ENCODE measurements around the gene OR2T2.
"Not testable (repeated sequence)": the region's sequence is repeated elsewhere in the genome, so short reads cannot be mapped to it uniquely, and the experiment has no call there.

OR2T2 gene

DNA sequence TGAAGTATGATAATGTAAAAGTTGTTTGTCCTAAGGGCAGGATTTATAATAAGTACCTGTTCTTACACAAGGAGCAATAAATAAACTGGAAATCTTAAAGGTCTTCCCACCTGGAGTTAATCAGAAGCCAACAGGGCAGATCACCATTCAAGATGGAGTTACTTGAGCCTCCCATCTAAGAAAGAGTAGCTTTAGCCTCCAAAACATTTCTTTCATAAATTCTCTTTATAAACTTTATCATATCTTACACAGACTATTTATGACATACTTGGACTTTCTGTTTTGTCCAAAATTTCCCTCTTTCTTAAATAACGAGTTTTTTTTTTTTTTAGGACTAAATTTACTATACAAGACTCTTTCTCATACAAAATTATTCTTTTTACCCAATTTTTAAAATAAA, 24.1 kb upstream of the OR2T2 start:
- ChIA-PET CTCF (no interaction called here), POLR2A (no interaction called here)
- TF ChIP-seq, protein P1, sequence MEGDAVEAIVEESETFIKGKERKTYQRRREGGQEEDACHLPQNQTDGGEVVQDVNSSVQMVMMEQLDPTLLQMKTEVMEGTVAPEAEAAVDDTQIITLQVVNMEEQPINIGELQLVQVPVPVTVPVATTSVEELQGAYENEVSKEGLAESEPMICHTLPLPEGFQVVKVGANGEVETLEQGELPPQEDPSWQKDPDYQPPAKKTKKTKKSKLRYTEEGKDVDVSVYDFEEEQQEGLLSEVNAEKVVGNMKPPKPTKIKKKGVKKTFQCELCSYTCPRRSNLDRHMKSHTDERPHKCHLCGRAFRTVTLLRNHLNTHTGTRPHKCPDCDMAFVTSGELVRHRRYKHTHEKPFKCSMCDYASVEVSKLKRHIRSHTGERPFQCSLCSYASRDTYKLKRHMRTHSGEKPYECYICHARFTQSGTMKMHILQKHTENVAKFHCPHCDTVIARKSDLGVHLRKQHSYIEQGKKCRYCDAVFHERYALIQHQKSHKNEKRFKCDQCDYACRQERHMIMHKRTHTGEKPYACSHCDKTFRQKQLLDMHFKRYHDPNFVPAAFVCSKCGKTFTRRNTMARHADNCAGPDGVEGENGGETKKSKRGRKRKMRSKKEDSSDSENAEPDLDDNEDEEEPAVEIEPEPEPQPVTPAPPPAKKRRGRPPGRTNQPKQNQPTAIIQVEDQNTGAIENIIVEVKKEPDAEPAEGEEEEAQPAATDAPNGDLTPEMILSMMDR (IDR thresholded peaks at IDR 0.05; ENCODE audit: control extremely low read depth, extremely low read depth, low read depth, missing control alignments): no peak
- no peak for DNase-seq (ENCODE audit: extremely low spot score)

DNA sequence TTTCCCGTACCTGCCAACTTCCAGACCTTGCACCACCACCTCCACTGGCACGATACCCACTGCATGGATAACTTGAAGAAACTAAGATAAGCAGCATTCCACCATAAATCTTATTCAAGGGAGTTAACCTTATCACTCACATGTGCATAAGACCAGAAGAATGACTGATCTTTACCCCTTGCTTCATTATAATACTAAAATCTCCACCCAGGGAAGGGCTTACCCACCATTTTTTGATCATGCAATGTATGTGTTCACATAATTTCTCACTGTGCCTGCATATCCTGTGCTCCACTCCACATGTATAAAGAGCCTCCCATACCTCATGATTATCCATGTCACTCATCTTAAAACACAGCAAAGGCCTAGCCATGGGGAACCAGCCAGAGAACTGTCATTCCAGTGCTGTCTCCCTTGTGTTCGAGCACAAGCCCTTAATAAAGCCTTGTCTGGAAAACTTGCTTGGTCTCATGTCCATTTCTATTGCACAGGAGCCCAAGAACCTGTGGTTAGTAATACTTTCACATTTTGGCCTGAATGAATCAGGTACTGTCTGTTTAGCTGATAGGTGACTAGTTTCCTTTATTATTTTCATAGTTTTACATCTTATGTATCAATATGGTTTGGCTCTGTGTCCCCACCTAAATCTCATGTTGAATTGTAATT, 17.8 kb upstream of the OR2T2 start:
- DNase-seq (ENCODE audit: extremely low spot score); POLR2A ChIA-PET; CTCF ChIA-PET: not testable (repeated sequence)

DNA sequence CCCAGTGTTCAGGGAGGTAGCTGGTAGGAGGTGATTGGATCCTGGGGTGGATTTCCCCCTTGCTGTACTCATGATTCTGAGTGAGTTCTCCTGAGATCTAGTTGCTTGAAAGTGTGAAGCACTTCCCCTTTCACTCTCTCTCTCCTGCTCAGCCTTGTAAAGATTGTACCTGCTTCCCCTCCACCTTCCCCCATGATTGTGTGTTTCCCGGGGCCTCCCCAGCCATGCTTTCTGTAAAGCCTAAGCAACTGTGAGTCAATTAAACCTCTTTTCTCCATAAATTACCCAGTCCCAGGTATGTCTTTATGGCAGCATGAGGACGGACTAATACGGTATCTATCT, 17.3 kb upstream of the OR2T2 start:
- DNase-seq (ENCODE audit: extremely low spot score); CTCF ChIA-PET; POLR2A ChIA-PET: not testable (repeated sequence)

DNA sequence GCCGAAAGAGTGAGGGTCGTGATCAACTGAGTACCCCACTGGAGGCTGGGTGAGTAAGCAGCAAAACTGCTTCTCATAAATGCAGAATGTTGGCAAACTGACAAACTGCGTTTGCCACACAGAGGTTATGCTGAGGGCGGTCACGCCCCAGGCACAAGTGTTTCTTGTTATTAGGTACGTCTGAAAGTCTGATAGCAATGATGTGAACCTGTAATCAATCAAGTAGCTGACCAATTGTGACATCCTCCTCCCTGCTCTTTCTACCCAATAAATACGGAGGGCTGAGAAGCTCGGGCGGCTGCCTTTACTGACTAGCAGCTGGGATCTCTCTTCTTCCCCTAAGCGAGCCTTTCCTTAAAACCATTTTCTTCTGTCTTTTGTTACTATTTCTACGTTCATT, 13.8 kb upstream of the OR2T2 start:
- CTCF ChIA-PET; DNase-seq (ENCODE audit: extremely low spot score); POLR2A ChIA-PET: not testable (repeated sequence)

DNA sequence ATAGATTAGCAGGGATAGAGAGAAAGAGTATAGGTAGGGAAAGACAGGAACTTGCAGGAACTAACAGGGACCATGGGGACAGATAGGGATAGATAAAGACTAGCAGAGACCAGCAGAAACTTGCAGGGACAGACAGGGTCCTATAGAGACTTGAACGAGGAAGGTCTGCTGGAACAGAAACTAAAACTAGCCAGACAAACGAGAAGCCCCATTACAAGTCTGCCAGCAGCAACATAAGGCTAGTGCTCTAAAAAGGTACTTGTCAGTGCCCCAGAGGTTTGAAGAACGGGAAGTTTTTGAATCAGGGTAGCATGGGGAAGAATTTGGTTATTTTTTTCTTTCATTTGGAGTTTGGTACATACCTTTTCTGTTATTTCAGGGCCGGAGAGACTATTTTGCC, 13.2 kb upstream of the OR2T2 start:
- CTCF ChIA-PET; DNase-seq (ENCODE audit: extremely low spot score); POLR2A ChIA-PET: not testable (repeated sequence)

DNA sequence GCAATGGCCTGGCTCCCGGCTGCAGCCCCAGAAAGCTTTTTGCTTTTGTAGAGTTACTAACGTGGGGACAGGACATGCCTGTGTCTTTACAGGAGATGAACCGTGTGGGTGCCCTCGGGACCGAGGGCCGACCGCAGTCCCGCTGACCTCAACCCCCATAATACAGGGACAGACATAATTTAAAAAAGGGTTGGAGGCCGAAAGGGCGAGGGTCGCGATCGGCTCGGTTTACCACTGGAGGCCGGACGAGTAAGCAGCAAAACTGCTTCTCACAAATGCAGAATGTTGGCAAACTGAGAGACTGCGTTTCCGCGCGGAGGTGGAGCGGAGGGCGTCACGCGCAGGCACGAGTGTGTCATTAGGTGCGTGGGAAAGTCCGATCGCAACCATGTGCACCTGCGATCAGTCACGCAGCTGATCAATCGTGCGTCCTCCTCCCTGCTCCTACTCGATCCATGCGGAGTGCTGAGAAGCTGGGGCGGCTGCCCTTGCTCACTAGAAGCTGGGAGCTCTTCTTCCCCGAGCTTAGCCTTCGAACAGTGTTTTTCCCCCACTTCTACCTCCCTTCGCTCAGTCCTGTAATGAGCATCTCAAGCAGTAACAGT, 11.5 kb upstream of the OR2T2 start:
- POLR2A ChIA-PET; CTCF ChIA-PET; DNase-seq (ENCODE audit: extremely low spot score): not testable (repeated sequence)

DNA sequence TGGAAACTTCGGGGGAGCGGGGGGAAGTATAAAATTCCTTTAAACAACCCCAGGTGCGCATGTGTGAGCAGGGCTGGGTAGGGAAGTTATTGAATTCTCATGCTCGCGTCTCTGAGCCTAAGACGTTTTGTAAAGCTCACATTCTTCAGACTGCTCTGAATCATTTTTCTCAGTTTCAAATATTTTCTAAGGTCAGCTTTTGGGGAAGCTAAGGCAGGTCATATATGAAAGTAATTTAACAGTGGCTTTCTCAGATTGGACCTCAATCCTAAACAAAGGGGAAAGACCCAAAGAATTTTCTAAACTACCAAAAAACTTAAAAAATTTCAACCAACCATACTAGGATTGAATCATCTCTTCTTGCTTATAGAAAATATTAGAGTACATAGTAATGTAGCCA, 10.5 kb upstream of the OR2T2 start:
- CTCF ChIA-PET; POLR2A ChIA-PET; DNase-seq (ENCODE audit: extremely low spot score): not testable (repeated sequence)

DNA sequence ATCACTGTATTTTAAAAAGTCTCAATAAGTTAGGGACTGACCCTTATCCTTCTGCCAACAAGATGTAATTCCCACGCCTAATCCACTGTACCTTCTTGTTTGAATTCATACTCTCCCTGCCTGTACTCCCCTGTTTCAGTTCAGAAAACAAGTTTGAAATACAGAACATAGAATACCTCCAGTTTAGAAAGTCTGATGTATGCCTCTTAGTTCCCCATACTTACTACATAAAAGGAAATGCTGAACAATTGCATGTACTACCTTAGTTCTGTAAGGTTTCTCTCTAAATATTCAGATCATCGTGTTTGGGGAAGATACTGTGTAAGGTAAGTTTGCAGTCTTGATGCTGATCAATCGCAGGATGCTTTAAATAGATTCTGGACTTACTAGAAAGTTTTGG, 9.1 kb upstream of the OR2T2 start:
- CTCF ChIA-PET; DNase-seq (ENCODE audit: extremely low spot score); POLR2A ChIA-PET: not testable (repeated sequence)

DNA sequence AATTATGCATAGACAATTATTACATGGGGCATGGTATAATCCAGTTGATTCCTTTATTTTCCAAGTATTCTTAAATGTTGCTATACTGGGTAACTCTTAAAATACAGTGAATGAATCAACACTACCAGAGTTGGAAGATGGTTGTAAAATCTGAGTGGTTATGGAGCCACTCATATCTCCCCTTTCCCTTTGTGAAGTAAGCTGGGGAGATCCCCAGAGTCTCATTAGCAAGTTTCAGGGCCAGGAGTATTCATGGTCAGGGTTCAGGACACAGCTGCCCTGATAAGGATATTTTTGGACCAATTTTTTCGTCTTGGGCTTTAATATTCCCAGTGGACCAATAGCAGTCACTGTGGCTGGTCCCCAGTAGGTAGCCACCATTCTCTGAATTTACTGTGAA, 6.8 kb upstream of the OR2T2 start:
- DNase-seq (ENCODE audit: extremely low spot score); CTCF ChIA-PET; POLR2A ChIA-PET: not testable (repeated sequence)

DNA sequence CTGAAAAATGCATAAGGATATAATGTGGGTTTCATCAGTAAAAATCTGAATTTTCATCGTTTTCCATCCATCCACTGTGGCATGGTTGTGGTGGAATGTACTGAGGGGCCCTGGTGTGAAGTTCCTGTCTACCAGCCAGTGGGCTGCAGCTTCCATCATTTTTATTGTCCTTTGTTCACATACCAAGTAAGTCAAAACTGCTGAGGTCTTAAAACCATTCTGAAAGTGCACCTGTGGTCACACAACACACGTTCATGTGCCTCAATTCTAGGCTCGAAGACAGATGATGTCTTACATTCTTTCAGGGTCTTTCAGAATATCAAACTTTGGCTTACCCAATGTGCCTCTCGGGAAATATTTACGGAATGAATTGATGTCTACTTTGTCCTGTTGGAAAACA, 6.2 kb upstream of the OR2T2 start:
- DNase-seq (ENCODE audit: extremely low spot score); CTCF ChIA-PET; POLR2A ChIA-PET: not testable (repeated sequence)

DNA sequence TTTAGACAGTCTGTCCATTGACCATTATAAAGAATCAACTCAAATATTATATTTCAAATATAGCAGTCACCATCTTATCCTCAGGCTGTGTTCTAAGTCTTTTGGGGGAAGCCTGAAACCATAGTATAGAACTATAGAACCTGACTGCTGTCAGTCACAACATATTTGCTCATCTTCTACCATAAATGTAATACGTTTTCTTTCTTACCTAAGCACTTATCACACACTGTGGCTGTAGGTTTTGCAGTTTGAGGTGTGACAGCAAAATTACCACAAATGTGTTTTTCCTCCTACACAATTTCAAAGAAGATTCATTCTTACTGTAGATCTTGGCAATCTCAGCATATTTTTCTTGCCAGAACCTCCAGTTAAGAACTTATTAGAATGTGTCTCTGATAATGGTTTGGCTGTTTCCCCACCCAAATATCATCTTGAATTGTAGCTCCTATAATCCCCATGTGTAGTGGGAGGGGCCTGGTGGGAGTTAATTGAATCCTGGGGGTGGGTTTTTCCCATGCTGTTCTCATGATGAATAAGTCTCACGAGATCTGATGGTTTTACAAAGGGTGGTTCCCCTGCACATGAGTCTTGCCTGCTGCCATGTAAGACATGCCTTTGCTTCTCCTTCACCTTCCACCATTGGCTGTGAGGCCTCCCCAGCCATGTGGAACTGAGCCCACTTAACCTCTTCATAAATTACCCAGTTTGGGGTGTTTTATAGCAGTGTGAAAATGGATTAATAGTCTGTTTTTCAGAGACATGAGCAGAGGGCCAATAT, 2.7 kb upstream of the OR2T2 start:
- POLR2A ChIA-PET; DNase-seq (ENCODE audit: extremely low spot score); CTCF ChIA-PET: not testable (repeated sequence)

DNA sequence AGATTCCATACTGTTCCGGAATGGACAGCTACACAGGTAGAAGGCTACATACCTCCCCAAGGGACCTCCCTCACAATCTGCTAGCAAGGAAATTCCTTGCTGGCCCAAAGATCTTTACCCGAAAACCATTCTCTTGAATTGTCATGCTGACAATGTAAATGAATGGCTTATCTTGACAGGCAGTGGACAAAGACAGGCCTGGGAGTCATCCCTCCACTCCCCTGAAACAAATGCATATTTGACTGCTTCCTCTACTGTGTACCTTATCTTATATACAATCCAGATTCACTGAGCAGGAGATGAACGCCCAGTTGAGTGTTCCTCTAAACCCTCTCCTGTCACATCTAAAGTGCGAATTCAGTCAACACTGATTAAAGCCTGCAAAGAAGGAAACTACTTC, 834 bp upstream of the OR2T2 start:
- POLR2A ChIA-PET; CTCF ChIA-PET; DNase-seq (ENCODE audit: extremely low spot score): not testable (repeated sequence)

DNA sequence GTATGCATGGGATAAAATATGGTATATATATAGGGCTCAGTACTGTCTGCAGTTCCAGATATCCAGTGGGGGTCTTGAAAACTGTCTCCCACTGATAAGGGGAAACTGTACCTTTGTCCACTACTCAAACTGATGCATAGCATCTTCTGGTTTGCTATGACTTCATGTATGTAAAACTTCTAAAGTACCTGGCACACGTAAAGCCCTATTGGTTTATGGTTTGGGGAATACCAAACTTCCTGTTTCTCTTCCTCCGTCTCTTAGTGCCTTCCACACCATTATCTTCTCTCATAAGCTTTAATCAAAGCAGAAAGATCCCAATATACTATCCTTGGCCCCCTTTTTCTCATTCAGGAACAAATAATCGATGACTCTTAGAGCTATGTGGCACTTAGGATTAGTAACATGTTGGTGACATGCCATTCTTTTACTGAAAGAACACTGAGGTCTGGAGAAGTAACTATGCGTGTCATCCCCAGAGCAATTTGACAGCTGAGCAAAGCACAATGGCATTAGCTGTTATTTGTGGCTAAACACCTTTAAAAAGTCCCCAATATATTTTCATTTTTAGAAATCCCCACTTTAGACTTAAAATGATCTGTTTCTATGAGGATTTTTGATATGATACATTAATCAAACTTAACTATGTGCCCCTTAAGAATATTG, 3.1 kb downstream of the OR2T2 start:
- CTCF ChIA-PET; DNase-seq (ENCODE audit: extremely low spot score); POLR2A ChIA-PET: not testable (repeated sequence)

DNA sequence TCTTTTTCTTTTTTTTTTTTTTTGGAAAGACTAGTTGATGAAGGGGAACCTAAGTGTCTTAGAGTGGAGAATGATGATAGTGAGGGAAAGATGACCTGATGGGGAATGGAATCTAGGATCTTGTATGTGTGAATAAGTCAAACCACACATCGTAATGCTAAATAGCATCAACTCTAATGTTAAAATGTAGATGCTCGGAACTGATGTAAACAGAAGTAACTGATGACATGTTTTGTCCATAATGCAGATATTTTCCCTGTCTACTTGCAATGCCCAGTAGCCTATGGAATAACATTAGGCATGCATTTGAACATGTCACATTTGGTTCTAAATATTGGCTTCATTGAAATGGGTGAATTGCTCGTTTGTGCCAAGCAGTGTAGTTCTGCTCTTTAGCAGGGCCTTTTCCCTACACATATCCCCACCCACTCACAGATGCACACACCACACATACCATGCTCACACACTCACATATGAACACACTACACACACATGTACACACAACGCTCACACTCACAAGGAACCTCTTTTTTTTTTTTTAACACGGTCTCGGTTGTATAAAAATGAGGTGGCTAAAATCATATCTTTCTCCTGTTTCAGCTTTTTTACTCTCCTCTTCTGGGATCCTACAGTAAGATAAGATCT, 4.5 kb downstream of the OR2T2 start:
- POLR2A ChIA-PET; DNase-seq (ENCODE audit: extremely low spot score); CTCF ChIA-PET: not testable (repeated sequence)

DNA sequence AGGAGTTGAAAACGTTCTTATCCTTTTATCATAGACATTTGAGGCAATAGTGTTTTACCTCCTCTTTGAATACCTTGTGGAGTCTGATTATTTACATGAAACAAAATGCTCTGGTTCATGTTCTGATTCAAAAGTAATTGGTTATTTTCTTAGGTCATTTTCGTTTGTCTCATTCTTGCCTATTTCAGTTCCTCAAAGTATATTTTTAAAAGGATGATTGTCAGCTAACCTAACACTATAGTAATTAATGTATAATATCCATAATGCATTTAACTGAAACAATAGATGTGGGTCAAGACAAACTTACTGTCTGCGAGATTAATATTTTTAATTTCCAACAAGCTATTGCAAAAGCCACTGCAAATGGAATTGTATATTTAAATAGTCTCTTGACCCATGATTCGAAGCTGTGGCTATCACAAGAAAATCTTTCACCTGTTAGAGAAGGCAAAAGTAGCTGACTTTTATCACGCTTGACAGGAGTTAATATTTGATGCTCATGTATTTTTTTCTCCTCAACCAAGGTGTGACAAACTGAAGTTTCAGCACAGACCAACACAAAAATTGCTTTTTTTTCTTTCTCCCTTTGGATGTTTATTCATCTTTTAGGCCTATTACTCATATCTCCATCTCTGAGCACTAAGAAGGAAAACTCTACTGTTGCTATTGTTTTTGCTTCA, 5.2 kb downstream of the OR2T2 start:
- DNase-seq (ENCODE audit: extremely low spot score); CTCF ChIA-PET; POLR2A ChIA-PET: not testable (repeated sequence)

DNA sequence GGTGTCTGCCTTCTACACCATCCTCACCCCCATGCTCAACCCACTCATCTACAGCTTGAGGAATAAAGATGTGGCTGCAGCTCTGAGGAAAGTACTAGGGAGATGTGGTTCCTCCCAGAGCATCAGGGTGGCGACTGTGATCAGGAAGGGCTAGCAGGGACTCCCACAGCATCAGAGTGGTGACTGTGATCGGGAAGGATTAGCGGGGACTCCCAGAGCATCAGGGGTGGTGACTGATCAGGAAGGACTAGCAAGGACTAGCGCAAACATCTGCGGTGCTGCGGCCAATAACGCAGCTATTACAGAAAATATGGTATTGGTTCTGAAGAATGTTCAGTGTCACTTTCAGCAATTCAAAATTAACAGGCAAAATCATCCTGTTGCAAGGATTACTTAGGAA, 8.2 kb downstream of the OR2T2 start:
- DNase-seq (ENCODE audit: extremely low spot score); POLR2A ChIA-PET; CTCF ChIA-PET: not testable (repeated sequence)

DNA sequence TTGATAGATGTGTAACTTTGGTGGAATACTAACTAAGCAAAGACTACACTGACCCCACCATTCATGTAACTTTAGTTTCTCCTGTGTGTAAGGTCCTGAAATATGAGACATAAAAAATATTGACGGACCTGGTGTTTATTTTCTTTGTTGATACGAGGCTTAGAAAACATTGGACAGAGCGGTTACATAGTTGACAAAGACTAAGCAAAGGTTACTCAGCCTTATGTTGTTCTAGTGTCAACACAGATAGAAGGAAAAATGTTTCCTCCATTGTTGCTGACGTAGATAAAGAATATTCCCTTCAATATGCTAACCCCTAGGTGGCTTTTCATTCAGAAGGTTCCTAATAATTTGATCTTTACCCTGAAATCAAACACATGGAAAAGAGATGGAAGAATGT, 9.6 kb downstream of the OR2T2 start:
- DNase-seq (ENCODE audit: extremely low spot score); CTCF ChIA-PET; POLR2A ChIA-PET: not testable (repeated sequence)
